Stimulated activated CD8-positive, alpha-beta memory T cell treated with anti-CD3 and anti-CD28 coated beads, Interleukin-7, amount 100 ng/mL, for 48 hours (primary cell): Measurements from ENCODE around the gene COX15.
A peak's percentile ranks its signal among the peaks of the same experiment; 100 is the strongest.
"Not testable (repeated sequence)": the region's sequence is repeated elsewhere in the genome, so short reads cannot be mapped to it uniquely, and the experiment has no call there.

Source experiments
- DNase-seq, 2 donors: peaks; one replicate each; pipeline ENCODE4 v3.0.0-alpha.2; 2020; ENCODE audit warnings: low read depth in 1 of 2; ENCODE audit errors: extremely low read depth in 1 of 2

COX15 gene

DNA sequence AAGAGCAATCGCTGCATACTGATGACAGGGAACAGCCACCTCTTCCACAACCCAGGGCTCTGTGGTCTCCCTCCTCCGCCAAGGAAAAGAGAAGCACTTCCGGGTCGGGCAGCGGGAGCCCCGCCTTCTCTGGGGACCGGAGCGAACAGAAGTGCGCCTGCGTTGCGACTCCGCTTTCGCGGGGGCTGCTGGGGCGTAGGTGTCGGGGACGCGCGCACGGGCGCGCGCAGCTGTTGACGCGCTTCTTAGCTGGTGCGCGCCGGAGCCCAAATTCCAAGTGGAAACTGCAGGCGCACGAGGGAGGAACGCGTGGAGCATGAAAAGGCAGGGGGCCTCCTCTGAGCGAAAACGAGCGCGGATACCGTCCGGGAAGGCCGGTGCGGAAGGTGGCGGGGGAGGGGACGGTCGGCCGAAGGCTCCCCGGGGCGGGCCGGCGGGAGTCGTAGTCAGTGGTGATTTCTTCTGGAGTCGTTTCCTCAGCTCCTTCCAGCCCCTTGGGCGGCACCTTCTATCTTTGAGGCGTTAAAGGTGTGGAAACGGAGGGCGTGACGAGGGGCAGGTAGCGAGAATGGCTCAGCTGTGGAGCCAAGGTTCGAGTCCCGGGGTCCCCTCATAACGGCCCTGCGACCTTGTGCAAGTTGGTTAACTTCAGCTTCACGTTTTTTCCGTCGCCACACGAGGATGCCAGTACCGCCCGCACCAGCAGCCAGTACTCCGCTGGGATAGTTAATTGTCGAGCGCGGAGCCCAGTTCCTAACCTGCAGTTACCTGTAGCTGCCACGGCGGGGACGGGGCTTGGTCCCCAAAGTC lies at the start of gene COX15, which contains the start of gene CUTC:
Gene COX15 (minus strand): TSS at position 95 of the 810 bp plus-strand sequence. CDS start 78 bp downstream, at position 17.
Gene CUTC (plus strand): TSS at position 202 of the 810 bp plus-strand sequence. CDS start 115 bp downstream, at position 317.
- peak; percentile 89 to 93 for DNase-seq

DNA sequence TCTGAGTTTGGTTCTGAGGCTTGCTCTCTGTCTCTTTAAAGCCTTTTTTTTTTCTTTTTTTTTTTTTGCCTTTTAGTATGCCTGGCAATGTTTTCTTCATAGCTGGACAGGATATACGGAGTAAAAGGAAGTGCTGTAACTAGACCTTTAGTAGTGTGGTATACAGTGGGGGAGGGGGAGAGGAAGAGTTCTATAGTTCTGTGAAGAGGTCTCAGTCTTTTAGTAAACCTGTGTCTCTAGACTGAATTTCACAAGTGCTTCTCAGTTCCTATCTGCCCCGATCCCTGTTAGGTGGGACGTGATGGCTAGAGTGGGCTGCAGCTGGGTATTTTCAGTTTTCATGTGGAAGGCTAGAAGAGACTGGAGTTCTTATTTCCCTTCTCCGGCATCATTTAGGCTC lies 47.4 kb upstream of the COX15 start:
- no peak for DNase-seq

DNA sequence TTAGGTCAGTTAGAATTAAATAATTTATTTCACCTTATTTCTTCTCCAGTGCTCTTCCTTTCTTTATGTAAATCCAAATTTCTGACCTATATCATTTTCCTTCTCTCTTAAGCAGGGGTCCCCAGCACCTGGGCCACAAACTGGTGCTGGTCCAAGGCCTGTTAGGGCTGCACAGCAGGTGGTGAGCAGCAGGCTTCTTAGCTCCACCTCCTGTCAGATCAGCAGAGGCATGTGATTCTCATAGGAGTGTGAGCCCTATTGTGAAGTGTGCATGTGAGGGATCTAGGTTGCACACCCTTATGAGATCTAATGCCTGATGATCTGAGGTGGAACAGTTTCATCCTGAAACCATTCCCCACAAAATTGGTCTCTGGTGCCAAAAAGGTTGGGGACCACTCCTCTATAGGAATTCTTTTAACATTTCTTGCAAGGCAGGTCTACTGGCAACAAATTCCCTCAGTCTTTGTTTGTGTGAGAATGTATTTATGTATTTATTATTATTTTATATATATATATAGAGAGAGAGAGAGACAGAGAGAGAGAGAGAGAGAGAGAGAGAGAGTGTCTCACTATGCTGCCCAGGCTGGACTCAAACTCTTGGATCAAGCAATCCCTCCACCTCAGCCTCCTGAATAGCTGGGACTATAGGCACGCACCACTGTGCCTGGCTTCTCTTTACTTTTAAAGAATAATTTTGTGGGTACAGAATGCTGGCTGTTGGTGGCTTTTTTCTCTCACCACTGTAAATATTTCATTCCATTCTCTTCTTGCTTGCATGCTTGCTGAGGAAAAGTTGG lies 46.2 kb upstream of the COX15 start:
- no peak for DNase-seq

DNA sequence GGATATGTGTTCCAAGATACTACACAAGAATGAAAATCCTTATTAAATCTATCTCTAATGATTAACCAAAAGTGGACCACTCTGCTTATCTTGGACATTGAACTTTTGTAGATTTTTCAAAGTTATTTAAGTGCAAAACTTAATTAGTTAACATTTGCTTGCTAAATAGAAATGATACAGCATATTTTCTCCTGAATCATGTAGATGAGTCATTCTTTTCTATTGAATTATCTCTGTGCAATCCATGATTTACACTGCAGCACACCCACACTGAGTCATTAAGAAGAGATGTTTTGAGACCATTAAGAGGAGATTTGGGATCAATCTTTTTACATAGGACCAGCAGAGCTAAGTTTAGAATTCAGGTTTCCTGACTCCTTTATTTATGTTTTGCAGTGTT lies 43.9 kb upstream of the COX15 start:
- no peak for DNase-seq

DNA sequence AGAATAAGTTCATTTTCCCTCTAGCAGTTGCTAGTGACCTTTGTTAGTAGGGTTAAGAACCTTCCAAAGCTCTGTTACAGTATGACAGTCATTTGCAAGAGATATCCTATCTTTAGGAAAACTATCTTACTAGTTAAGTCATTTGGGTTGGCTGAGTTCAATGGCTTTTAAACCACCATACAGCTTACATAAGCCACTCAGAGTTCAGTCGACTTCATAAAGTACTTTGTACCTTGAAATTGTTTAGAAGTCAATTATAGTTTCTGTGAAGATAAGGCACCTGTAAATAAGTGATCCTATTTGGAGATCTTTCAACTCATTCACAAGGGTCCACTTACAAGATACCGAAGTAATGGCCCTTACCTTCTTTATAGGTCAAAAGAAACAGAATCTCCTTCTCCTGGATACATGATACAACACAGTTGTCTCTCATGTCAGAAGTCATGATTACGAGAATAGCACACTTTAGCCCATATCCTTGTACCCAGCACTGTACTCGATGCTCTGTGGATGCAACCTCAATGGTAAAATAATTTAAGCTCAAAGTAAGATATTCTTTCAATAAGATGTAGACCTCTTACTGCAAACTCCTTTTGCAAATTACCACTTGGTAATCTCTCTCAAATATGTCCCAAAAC lies 38.6 kb upstream of the COX15 start:
- no peak for DNase-seq

DNA sequence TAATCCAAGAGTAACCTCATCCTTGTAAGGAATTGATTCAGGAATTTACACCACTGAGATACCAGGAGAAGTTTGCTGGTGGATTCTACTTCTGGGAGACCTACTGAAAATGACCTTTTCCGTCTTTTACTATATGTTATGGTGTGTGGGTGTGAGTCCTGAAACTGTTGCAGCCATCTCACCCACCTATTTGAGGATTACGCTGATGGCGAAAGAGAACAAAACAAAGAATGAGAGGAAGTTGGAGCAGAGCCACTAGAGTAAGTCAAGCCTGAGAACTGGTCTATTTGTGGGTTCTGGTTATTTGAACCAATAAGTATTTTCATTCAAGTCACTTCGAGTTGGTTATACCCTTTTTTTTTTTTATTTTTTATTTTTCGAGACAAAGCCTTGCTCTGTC lies 37.8 kb upstream of the COX15 start:
- no peak for DNase-seq

DNA sequence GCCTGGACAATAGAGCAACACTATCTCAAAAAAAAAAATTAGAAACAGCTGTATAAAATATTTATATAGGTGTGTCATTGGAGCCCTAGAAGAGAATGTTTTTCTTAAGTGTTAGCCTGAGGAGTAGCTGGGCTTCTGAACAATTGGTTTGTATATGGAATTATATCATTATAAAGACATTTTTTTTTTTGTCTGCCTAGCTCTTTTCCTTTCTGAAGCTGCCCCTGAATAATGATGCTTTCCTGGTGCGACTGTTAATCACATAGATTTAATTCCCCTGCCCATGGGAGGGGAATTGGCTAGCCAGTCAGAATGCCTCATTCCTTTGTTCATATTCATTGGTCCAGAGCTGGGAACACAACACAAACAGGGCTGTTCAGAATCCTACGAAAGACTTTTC lies 36.6 kb upstream of the COX15 start:
- no peak for DNase-seq

DNA sequence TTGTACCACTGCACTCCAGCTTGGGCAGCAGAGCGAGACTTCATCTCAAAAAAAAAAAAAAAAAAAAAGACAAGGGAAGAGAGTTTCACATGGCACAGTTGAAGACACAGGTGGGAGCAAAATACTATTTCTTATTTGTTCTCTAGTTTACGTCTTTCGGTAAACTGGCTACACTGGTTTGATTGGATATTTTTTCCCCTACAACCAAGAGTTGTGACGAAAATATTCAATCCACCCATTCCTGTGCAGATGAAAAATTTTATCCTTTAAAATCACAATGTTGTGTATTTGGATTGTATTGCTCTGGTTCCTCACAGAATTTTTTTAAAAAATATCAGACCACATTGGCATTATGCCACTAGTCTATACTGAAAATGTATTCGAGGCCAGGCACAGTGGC lies 36.0 kb upstream of the COX15 start:
- DNase-seq = no peak

DNA sequence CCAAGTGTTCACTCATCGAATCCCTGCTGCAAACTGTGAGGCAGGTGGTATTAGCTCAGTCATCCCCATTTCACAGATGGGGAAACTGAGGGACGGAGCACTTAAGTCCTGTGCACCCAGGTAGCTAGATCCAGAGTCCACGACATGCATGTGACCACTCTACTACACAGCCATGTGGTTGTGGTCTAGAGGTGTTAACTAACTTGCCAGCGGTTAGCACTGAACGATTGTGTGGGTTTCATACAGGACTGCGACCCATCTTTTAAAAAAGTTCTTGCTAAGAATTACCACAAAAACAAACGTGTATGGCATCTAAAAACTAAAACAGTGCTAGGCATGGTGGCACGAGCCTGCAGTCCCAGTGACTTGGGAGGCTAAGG lies 34.4 kb upstream of the COX15 start:
- DNase-seq = no peak

DNA sequence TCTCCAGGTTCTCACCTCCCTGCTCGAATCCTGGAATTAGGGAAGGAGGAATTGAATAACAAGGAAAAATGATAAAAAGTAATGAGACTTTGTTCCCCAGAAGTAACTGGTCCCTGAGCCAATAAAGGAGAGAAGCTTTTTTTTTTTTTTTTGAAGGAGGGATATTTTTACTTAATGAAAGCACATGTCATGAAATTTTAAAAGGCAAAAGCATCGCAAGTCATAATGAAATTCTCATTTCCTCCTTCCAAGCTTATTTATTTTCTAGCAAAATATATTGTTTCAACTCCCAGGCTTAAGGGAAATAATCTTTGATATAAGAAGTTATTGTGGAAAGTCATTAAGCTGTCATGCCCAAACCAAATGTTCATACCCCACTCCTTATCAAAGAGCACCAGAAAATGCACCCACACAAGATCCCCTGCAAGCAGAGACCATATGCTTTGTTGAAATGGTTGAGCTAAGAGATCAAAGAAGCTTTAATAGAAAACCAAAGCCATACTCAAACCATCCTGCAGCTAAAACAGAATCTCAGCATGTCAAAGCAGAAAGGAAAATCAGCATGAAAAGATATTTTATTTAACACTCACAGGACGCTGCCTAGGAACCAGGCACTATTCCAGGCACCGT lies 33.9 kb upstream of the COX15 start:
- no peak for DNase-seq

DNA sequence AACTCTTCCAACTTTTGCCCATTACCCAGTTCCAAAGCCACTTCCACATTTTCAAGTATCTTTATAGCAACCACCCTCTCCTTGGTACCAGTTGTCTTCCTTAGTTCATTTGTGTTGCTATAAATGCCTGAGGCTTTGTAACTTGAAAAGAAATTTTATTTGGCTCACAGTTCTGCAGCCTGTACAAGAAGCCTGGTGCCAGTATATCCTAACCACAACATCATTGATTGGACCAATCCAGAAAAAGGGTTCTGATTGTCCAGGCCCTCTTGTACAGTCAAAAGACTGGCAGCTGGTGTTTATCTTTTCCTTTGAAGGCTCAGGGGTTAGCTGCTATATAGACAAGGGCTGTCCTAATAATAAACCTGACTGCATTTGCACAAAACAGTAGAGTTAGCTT lies 29.4 kb upstream of the COX15 start:
- no peak for DNase-seq

DNA sequence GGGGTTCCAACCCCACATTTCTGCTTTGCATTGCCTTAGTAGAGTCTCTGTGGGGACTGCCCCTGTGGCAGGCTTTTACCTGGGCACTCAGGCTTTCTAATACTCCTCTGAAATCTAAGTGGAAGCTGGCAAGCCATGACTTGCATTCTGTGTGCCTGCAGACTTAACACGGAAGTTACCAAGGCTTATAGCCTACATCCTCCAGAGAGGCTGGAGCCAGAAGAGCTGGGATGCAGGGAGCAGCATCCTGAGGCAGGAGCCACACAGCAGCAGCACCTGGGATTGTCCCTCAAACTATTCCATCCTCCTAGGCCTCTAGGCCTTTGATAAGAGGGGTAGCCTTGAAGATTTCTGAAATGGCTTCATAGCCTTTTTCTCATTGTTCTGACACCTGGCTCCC lies 28.4 kb upstream of the COX15 start:
- DNase-seq = no peak

DNA sequence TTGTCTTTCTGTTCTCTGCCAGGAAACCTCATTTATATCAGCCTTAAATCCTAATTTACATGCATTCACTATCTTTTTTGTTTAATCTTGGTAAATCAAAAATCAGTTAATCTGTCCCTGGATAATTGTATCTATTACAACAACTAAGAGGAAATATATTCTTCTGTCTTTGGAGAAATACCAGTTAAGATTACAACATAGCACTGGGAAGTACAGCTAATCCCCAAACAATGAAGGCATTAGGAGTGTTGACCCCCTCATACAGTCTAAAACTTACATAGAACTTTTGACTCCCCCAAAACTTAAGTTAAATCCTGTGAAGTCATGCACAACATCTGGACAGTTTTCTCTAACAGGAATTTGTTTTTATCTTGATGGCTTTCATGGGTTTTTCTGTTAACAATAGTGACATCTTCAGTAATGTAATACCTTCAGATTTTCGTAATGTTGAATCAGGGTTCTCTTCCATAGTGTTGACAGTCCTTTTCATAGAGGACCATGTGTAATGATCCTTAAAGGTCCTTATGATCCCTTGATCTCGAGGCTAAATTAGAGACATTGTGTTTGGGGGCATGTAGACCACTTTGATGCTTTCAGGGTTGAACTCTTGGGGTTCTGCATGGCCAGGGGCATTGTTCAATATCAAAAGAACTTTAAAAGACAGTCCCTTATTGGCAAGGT lies 26.4 kb upstream of the COX15 start:
- DNase-seq = no peak

DNA sequence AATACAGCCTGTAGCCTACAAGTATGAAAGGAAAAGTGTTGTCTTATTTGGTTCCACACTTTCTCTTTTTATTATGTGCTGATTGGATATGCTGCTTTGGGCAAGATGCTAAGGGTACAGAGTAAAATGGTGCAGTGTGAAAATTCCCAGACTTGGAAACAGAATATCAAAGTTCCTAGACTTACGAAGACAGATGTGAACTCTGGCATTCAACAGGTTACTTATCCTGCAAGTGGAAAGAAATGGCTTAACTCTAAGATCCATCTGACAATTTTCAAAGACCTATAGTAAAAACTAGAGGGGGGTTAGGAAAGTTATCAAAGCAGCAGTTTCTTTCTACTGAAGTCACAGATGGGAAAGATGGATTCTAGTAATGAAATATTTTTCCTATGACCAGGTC lies 24.2 kb upstream of the COX15 start:
- no peak for DNase-seq

DNA sequence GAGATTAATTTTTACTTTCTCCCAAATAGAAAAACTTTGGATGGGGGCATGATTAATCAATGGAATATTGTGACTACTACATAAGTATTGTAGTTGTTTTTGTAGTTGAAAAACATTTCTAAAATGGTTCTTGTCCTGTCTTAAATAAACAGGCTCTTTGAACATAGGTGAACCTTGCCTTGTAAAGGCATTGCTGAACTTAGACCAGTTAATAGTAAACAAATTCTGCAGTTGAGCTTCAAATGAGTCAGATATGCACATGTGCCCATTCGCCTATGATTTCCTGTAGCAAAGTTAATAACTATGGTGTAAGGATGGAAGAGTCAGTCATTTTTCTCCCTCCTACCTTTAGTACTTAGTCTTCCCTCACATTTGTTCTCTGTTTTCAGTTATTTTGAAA lies 22.7 kb upstream of the COX15 start:
- DNase-seq = no peak

DNA sequence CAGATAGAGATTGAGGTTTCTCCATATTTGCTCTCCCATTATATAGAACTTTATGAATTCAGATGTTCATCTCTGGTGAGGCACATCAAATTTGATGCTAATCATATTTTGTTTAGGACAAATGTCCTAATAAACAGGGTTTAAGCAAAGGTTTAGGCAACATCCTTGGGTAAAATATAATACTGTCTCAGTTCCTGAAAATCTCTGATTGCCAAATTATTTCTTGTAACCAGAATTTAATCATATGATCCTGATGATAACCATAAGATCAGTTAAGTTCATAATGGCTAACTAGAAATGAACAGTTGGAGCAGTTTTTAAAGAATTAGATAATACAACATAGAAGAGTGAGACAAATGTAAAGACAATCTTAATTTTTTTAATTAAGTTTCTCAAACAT lies 18.7 kb upstream of the COX15 start:
- DNase-seq = no peak

DNA sequence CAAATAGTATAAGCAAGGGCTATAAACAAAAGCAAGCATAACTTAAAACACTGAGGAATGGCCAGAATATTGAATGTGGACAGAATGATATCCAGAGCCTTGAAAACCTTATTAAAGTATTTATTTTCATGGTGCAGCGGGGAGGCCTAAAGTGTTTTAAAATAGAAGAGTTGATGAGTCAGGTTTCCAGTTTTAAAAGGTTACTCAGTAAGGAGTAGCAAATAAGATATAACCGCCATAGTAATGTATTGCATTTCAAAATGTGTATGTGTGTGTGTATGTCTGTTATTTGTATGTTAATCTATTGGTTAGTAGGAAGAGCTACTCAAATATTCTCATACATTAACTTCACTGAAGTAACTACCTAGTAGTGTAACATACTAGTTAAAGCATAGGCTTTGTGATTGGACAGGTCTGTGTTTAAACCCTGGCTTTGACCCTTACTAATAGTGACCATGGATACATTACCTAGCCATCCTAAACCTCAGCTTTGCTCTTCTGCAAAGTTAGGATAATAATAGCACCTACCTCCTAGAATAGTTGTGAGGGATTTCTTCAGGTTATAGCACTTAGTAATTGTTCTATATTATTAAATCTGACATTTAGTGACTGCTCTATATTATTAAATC lies 17.0 kb upstream of the COX15 start:
- DNase-seq = no peak

DNA sequence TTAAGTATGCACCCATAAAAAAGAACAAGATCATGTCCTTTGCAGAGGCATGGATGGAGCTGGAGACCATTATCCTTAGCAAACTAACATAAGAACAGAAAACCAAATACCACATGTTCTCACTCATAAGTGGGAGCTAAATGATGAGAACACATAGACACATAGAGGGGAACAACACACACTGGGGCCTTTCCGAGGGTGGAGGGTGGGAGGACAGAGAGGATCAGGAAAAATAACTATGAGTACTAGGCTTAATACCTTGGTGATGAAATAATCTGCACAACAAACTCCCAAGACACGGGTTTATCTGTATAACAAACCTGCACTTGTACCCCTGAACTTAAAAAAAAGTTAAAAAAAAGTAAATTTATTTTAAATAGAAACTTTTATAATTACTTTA lies 14.2 kb upstream of the COX15 start:
- DNase-seq = not testable (repeated sequence)

DNA sequence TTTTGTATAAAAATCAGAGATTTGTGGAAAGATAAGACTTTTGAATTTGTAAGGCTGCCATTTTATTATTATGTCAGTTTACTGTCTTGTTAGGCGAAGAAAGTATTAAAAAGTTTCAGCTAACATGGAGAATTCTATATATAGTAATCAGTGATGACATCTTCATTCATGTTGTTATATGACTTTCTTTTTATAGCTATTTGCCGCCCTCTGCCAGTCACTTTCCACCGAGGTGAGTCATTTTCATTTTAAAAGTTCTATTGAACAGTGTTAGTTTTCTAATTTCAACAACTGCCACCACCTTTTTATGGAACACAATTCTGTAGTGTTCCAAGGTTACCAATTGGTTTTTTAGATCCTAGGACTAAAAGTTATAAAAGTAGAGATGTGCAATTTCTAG lies 11.9 kb upstream of the COX15 start:
- no peak for DNase-seq

DNA sequence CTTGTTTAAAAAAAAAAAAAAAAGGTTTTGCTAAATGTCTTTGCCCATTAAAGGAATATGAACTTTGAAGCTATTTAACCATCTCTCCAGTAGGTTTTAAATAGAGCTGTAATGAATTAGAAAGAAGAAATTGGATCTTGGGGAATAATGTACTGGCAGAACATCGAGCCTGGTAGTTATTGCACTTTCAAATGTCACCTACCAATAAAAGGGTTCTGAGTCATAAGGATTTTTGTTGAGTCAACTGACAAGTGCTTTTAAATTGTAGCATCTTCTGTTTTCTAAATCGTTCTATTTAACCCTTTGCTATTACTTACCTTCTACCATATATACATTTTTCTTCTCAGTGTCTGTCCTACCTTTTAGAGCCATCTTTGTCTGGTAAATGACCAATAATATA lies 10.8 kb upstream of the COX15 start:
- no peak for DNase-seq
